SK-N-SH (cell line): Measurements from ENCODE around the gene PPP1R10.

Source experiments
- POLR2AphosphoS5 ChIP-seq: IDR thresholded peaks from 2 replicates; pipeline ENCODE4 v1.6.1; 2012; ENCODE audit warnings: low read depth, low read length
- REST ChIP-seq: IDR thresholded peaks from 2 replicates; pipeline ENCODE4 v1.6.1; 2012; ENCODE audit warnings: mild to moderate bottlenecking, low read depth, low read length, moderate library complexity
- RXRA ChIP-seq: IDR thresholded peaks from 2 replicates; pipeline ENCODE4 v1.4.0; 2012; ENCODE audit warnings: low read depth, mild to moderate bottlenecking, borderline replicate concordance
- TEAD4 ChIP-seq: IDR thresholded peaks from 2 replicates; pipeline ENCODE4 v1.4.0; 2012; ENCODE audit warnings: mild to moderate bottlenecking, borderline replicate concordance; ENCODE audit not compliant: insufficient read depth
- USF2 ChIP-seq: fragments of 150-350 bp; IDR thresholded peaks from 2 replicates; pipeline ENCODE4 v1.6.1; 2017; ENCODE audit warnings: antibody characterized with exemption, low read length, low read depth, borderline replicate concordance
- YY1 ChIP-seq: IDR thresholded peaks from 2 replicates; pipeline ENCODE4 v1.4.0; 2012; ENCODE audit warnings: low read depth, mild to moderate bottlenecking
- TF ChIP-seq, protein P1 (sequence below): fragments of 200-600 bp; sonication (generic); IDR thresholded peaks from 2 replicates; pipeline ENCODE4 v1.6.1; 2017; ENCODE audit warnings: antibody characterized with exemption, mild to moderate bottlenecking, moderate library complexity
- TF ChIP-seq, protein P2 (sequence below): IDR thresholded peaks from 2 replicates; pipeline ENCODE4; 2012
- TF ChIP-seq, protein P3 (sequence below): IDR thresholded peaks from 2 replicates; pipeline ENCODE4 v1.4.0; 2012; ENCODE audit warnings: low read depth, borderline replicate concordance

DNA sequence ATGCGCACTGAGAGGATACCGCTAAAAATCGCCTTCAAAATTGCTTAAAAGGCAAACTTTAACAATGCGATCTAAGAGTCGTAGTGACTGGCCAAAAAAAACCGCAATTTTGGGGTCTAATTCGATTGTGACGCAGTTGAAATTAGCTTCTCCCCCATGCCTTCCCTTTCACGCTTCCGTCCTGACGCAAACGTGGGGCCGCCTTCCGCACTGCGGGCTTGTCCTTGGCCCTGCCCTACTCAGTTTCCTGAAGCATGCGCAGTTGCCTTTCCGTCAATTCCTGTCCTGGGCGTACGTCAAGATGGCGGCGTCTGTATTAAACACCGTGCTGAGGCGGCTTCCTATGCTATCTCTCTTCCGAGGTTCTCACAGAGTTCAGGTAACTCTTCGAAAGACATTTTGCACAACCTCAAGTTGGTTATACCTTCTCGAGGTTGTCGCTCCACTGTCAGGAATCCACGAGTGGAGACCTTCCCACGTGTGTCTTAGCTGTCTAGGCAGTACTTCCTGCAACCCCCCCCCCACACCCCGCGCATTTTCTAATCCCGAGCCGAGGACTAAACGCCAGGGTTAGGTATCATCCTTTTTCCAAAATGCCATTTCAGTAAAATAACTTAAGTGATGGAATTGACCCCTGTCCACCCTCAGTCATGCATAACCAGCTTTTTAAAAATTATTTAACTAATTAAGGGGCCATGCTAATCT is 674 bp upstream of the PPP1R10 start, which contains the start of gene MRPS18B:
- TF ChIP-seq, protein P1, sequence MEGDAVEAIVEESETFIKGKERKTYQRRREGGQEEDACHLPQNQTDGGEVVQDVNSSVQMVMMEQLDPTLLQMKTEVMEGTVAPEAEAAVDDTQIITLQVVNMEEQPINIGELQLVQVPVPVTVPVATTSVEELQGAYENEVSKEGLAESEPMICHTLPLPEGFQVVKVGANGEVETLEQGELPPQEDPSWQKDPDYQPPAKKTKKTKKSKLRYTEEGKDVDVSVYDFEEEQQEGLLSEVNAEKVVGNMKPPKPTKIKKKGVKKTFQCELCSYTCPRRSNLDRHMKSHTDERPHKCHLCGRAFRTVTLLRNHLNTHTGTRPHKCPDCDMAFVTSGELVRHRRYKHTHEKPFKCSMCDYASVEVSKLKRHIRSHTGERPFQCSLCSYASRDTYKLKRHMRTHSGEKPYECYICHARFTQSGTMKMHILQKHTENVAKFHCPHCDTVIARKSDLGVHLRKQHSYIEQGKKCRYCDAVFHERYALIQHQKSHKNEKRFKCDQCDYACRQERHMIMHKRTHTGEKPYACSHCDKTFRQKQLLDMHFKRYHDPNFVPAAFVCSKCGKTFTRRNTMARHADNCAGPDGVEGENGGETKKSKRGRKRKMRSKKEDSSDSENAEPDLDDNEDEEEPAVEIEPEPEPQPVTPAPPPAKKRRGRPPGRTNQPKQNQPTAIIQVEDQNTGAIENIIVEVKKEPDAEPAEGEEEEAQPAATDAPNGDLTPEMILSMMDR, result no peak
- TF ChIP-seq YY1, result peak; percentile 95
- no peak for TF ChIP-seq TEAD4
- TF ChIP-seq REST, result no peak
- no peak for TF ChIP-seq USF2
- TF ChIP-seq, protein P2, sequence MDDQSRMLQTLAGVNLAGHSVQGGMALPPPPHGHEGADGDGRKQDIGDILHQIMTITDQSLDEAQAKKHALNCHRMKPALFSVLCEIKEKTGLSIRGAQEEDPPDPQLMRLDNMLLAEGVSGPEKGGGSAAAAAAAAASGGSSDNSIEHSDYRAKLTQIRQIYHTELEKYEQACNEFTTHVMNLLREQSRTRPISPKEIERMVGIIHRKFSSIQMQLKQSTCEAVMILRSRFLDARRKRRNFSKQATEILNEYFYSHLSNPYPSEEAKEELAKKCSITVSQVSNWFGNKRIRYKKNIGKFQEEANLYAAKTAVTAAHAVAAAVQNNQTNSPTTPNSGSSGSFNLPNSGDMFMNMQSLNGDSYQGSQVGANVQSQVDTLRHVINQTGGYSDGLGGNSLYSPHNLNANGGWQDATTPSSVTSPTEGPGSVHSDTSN, result no peak
- peak; percentile 93 for TF ChIP-seq POLR2AphosphoS5
- no peak for TF ChIP-seq RXRA
- TF ChIP-seq, protein P3, sequence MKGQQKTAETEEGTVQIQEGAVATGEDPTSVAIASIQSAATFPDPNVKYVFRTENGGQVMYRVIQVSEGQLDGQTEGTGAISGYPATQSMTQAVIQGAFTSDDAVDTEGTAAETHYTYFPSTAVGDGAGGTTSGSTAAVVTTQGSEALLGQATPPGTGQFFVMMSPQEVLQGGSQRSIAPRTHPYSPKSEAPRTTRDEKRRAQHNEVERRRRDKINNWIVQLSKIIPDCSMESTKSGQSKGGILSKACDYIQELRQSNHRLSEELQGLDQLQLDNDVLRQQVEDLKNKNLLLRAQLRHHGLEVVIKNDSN, result no peak
